ENCODE measurements around the gene HCST. TPM values are rescaled to one million over a fixed set of nuclear protein-coding genes. Genes with fewer than 3 reads are reported as not detected.
"Not testable (repeated sequence)": the region's sequence is repeated elsewhere in the genome, so short reads cannot be mapped to it uniquely, and the experiment has no call there.

The HCST gene
- total RNA-seq, 1 donor from 2014 or later: 1.8 TPM

GRCh38 chr19:35908010-35908441 is 5.7 kb downstream of the HCST start, which contains the start of gene TYROBP:
Gene TYROBP, minus strand, starts transcription at chr19:35908295. Its CDS starts 67 bp downstream, at chr19:35908228.
- Histone ChIP-seq H3K27me3 (ENCODE audit: insufficient read depth, low read length) (no peaks in the 10 kb centered on the region), H2AFZ (ENCODE audit: low read depth, low read length) (no peak within 1 kb of the TSS), H3K4me3 (ENCODE audit: insufficient read depth, low read depth, low read length) (no peak within 1 kb of the TSS), H3K4me1 (ENCODE audit: insufficient read depth, low read length) (peaks cover 9% of the 10 kb centered on the region), H3K36me3 (ENCODE audit: insufficient read depth, low read length) (no peaks in the 10 kb centered on the region), H3K79me2 (ENCODE audit: insufficient read depth, low read length) (no peaks in the 10 kb centered on the region), H3K4me2 (ENCODE audit: low read length) (no peak within 1 kb of the TSS), H3K9me3 (ENCODE audit: insufficient read depth, low read depth, low read length) (no peaks in the 10 kb centered on the region), H4K20me1 (ENCODE audit: insufficient read depth, low read length) (no peaks in the 10 kb centered on the region), H3K27ac (ENCODE audit: low read depth, low read length) (no peak within 1 kb of the TSS), H3K9ac (ENCODE audit: low read length) (no peak within 1 kb of the TSS)
- H3K36me3 Mint-ChIP-seq (ENCODE audit: low read depth, unreplicated experiment): no peaks in the 10 kb centered on the region
- H3K9me3 Mint-ChIP-seq (ENCODE audit: unreplicated experiment): no peaks in the 10 kb centered on the region
- H3K27ac Mint-ChIP-seq (ENCODE audit: unreplicated experiment): no peak within 1 kb of the TSS
- FAIRE-seq (no peak), DNase-seq (ENCODE audit: low read depth) (no peak)
- H3K27me3 Mint-ChIP-seq (ENCODE audit: low read depth, unreplicated experiment): peaks cover 2% of the 10 kb centered on the region
- H3K4me1 Mint-ChIP-seq (ENCODE audit: low read depth, unreplicated experiment): peaks cover 4% of the 10 kb centered on the region
- H3K4me3 Mint-ChIP-seq (ENCODE audit: unreplicated experiment): no peak within 1 kb of the TSS
- TF ChIP-seq CTCF (IDR thresholded peaks at IDR 0.05; ENCODE audit: insufficient read depth, low read depth, low read length) (no peak), EZH2 (IDR thresholded peaks at IDR 0.05; ENCODE audit: insufficient read depth, low read length) (no peak)

GRCh38 chr19:35908973-35909683 is 6.8 kb downstream of the HCST start:
- no peaks in the 10 kb centered on the region for H3K79me2 ChIP-seq (ENCODE audit: insufficient read depth, low read length)
- H3K4me3 ChIP-seq (ENCODE audit: insufficient read depth, low read depth, low read length): no peak overlapping the region
- no peak overlapping the region for H3K9ac ChIP-seq (ENCODE audit: low read length)
- H3K4me2 ChIP-seq (ENCODE audit: low read length): no peak overlapping the region
- H4K20me1 ChIP-seq (ENCODE audit: insufficient read depth, low read length): no peaks in the 10 kb centered on the region
- TF ChIP-seq CTCF (IDR thresholded peaks at IDR 0.05; ENCODE audit: insufficient read depth, low read depth, low read length) (no peak), EZH2 (IDR thresholded peaks at IDR 0.05; ENCODE audit: insufficient read depth, low read length) (no peak)
- Mint-ChIP-seq H3K4me1 (ENCODE audit: low read depth, unreplicated experiment) (peaks cover 4% of the 10 kb centered on the region), H3K27ac (ENCODE audit: unreplicated experiment) (no peak overlapping the region), H3K4me3 (ENCODE audit: unreplicated experiment) (no peak overlapping the region), H3K36me3 (ENCODE audit: low read depth, unreplicated experiment) (no peaks in the 10 kb centered on the region), H3K27me3 (ENCODE audit: low read depth, unreplicated experiment) (peaks cover 2% of the 10 kb centered on the region), H3K9me3 (ENCODE audit: unreplicated experiment) (no peaks in the 10 kb centered on the region)
- no peak for FAIRE-seq
- no peak for DNase-seq (ENCODE audit: low read depth)
- H2AFZ ChIP-seq (ENCODE audit: low read depth, low read length): no peak overlapping the region
- H3K27me3 ChIP-seq (ENCODE audit: insufficient read depth, low read length): no peaks in the 10 kb centered on the region
- H3K4me1 ChIP-seq (ENCODE audit: insufficient read depth, low read length): peaks cover 6% of the 10 kb centered on the region
- H3K9me3 ChIP-seq (ENCODE audit: insufficient read depth, low read depth, low read length): no peaks in the 10 kb centered on the region
- no peak overlapping the region for H3K27ac ChIP-seq (ENCODE audit: low read depth, low read length)
- no peaks in the 10 kb centered on the region for H3K36me3 ChIP-seq (ENCODE audit: insufficient read depth, low read length)

GRCh38 chr19:35909684-35910035 is 7.3 kb downstream of the HCST start:
- FAIRE-seq: no peak
- Histone ChIP-seq H3K4me2 (ENCODE audit: low read length) (no peak overlapping the region), H3K4me1 (ENCODE audit: insufficient read depth, low read length) (peaks cover 6% of the 10 kb centered on the region), H3K9ac (ENCODE audit: low read length) (no peak overlapping the region), H3K36me3 (ENCODE audit: insufficient read depth, low read length) (no peaks in the 10 kb centered on the region), H3K27ac (ENCODE audit: low read depth, low read length) (no peak overlapping the region), H4K20me1 (ENCODE audit: insufficient read depth, low read length) (no peaks in the 10 kb centered on the region), H3K4me3 (ENCODE audit: insufficient read depth, low read depth, low read length) (no peak overlapping the region), H3K79me2 (ENCODE audit: insufficient read depth, low read length) (no peaks in the 10 kb centered on the region), H3K27me3 (ENCODE audit: insufficient read depth, low read length) (no peaks in the 10 kb centered on the region), H3K9me3 (ENCODE audit: insufficient read depth, low read depth, low read length) (no peaks in the 10 kb centered on the region), H2AFZ (ENCODE audit: low read depth, low read length) (no peak overlapping the region)
- no peak overlapping the region for H3K4me3 Mint-ChIP-seq (ENCODE audit: unreplicated experiment)
- DNase-seq (ENCODE audit: low read depth): no peak
- peaks cover 2% of the 10 kb centered on the region for H3K27me3 Mint-ChIP-seq (ENCODE audit: low read depth, unreplicated experiment)
- H3K9me3 Mint-ChIP-seq (ENCODE audit: unreplicated experiment): no peaks in the 10 kb centered on the region
- TF ChIP-seq CTCF (IDR thresholded peaks at IDR 0.05; ENCODE audit: insufficient read depth, low read depth, low read length): no peak
- TF ChIP-seq EZH2 (IDR thresholded peaks at IDR 0.05; ENCODE audit: insufficient read depth, low read length): no peak
- peaks cover 4% of the 10 kb centered on the region for H3K4me1 Mint-ChIP-seq (ENCODE audit: low read depth, unreplicated experiment)
- no peaks in the 10 kb centered on the region for H3K36me3 Mint-ChIP-seq (ENCODE audit: low read depth, unreplicated experiment)
- no peak overlapping the region for H3K27ac Mint-ChIP-seq (ENCODE audit: unreplicated experiment)

- H3K27me3 ChIP-seq (ENCODE audit: insufficient read depth, low read length); H3K27me3 Mint-ChIP-seq (ENCODE audit: low read depth, unreplicated experiment); FAIRE-seq; H3K4me2 ChIP-seq (ENCODE audit: low read length); H4K20me1 ChIP-seq (ENCODE audit: insufficient read depth, low read length); DNase-seq (ENCODE audit: low read depth); H3K4me1 Mint-ChIP-seq (ENCODE audit: low read depth, unreplicated experiment); H3K27ac Mint-ChIP-seq (ENCODE audit: unreplicated experiment); H2AFZ ChIP-seq (ENCODE audit: low read depth, low read length); H3K4me1 ChIP-seq (ENCODE audit: insufficient read depth, low read length); H3K9me3 Mint-ChIP-seq (ENCODE audit: unreplicated experiment); H3K4me3 ChIP-seq (ENCODE audit: insufficient read depth, low read depth, low read length); H3K36me3 Mint-ChIP-seq (ENCODE audit: low read depth, unreplicated experiment); H3K79me2 ChIP-seq (ENCODE audit: insufficient read depth, low read length); H3K9me3 ChIP-seq (ENCODE audit: insufficient read depth, low read depth, low read length); H3K27ac ChIP-seq (ENCODE audit: low read depth, low read length); H3K9ac ChIP-seq (ENCODE audit: low read length); H3K4me3 Mint-ChIP-seq (ENCODE audit: unreplicated experiment); H3K36me3 ChIP-seq (ENCODE audit: insufficient read depth, low read length): not testable (repeated sequence)
Observed at GRCh38 chr19:35910355-35910754, 8.0 kb downstream of the HCST start.
